Peyer's patch (tissue), 4 donors: ENCODE data around the gene LIX1. TPM values are rescaled to one million over a fixed set of nuclear protein-coding genes. Genes with fewer than 3 reads are reported as not detected.

Experiments used
- DNase-seq, 3 donors: peaks; one replicate each; pipeline ENCODE4 v3.0.0-alpha.2; 2017 to 2019
- H3K27ac ChIP-seq, 4 donors: fragments of 200-600 bp; sonication (generic); one replicate each; pipeline ENCODE4 v1.5.1; 2016 to 2019
- H3K27me3 ChIP-seq, 2 donors: fragments of 200-600 bp; sonication (generic); one replicate each; pipeline ENCODE4 v1.5.1; 2019
- H3K36me3 ChIP-seq, 3 donors: fragments of 200-600 bp; sonication (generic); one replicate each; pipeline ENCODE4 v1.5.1; 2016 to 2019
- H3K4me1 ChIP-seq, 4 donors: fragments of 200-600 bp; sonication (generic); one replicate each; pipeline ENCODE4 v1.5.1; 2016 to 2019
- H3K4me3 ChIP-seq, 4 donors: fragments of 200-600 bp; sonication (generic); 1 replicate in 3 of 4; 2 replicates in 1 of 4; pipeline ENCODE4 v1.5.1; 2016 to 2019; ENCODE audit warnings: mild to moderate bottlenecking in 1 of 4
- H3K9me3 ChIP-seq, 4 donors: fragments of 200-600 bp; sonication (generic); one replicate each; pipeline ENCODE4 v1.5.1; 2016 to 2019; ENCODE audit warnings: mild to moderate bottlenecking in 1 of 4
- CTCF ChIP-seq, 6 experiments: fragments of 450-650 bp in 4 of 6; fragments of 200-600 bp in 2 of 6; sonication (generic) in 1 of 6; IDR thresholded peaks; one replicate each; pipeline ENCODE4 v1.5.1; 2017 to 2019; ENCODE audit warnings: antibody characterized with exemption in 6 of 6, mild to moderate bottlenecking in 3 of 6, moderate library complexity in 1 of 6
- POLR2A ChIP-seq, 2 donors: fragments of 450-650 bp; IDR thresholded peaks; one replicate each; pipeline ENCODE4 v1.5.1; 2017; ENCODE audit warnings: antibody characterized with exemption in 2 of 2, mild to moderate bottlenecking in 2 of 2, moderate library complexity in 2 of 2
- total RNA-seq, 4 donors: library from RNA; depleted of rRNA; stranded (reverse); fragments of >200 nt; gene quantifications; one replicate each; pipeline ENCODE4 v1.1.0, GENCODE V29; 2016

Gene LIX1
- total RNA-seq, 4 donors from 2014 or later, result 0.13 TPM; not detected in 3

- H3K4me1 ChIP-seq, result peaks cover 0 to 3% (median 0%) of the 10 kb centered on the region in 4 donors
- DNase-seq, result peak in 1 of 3 donors; percentile 69
- peak in 1 of 2 donors; percentile 21 for TF ChIP-seq POLR2A (IDR thresholded peaks at IDR 0.05)
- no peak for TF ChIP-seq CTCF (IDR thresholded peaks at IDR 0.05)
- peak overlapping the region in 2 of 4 donors; percentile 13 to 63 for H3K27ac ChIP-seq
- H3K4me3 ChIP-seq, result no peak overlapping the region
- H3K27me3 ChIP-seq, result no peaks in the 10 kb centered on the region
- peaks cover 0 to 52% (median 0%) of the 10 kb centered on the region in 3 donors for H3K36me3 ChIP-seq
- no peaks in the 10 kb centered on the region for H3K9me3 ChIP-seq
These were observed 23.3 kb upstream of the LIX1 start for GRCh38 chr5:97165726-97166125.

- Histone ChIP-seq H3K27ac (peak overlapping the region in 2 of 4 donors; percentile 44 to 63), H3K4me1 (peaks cover 0 to 3% (median 0%) of the 10 kb centered on the region in 4 donors), H3K36me3 (peaks cover 0 to 55% (median 0%) of the 10 kb centered on the region in 3 donors), H3K27me3 (no peaks in the 10 kb centered on the region), H3K4me3 (no peak overlapping the region), H3K9me3 (no peaks in the 10 kb centered on the region)
- TF ChIP-seq CTCF (IDR thresholded peaks at IDR 0.05) (no peak), POLR2A (IDR thresholded peaks at IDR 0.05) (no peak)
- no peak for DNase-seq
These were observed 22.4 kb upstream of the LIX1 start for GRCh38 chr5:97164846-97165245.

- no peak for TF ChIP-seq POLR2A (IDR thresholded peaks at IDR 0.05)
- TF ChIP-seq CTCF (IDR thresholded peaks at IDR 0.05), result no peak
- Histone ChIP-seq H3K4me1 (peaks cover 0 to 3% (median 0%) of the 10 kb centered on the region in 4 donors), H3K27me3 (no peaks in the 10 kb centered on the region), H3K4me3 (no peak overlapping the region), H3K36me3 (peaks cover 0 to 52% (median 0%) of the 10 kb centered on the region in 3 donors), H3K9me3 (no peaks in the 10 kb centered on the region), H3K27ac (no peak overlapping the region)
- DNase-seq, result no peak
These were observed 21.4 kb upstream of the LIX1 start for GRCh38 chr5:97163790-97164285.

- H3K27ac ChIP-seq, result no peak overlapping the region
- no peak overlapping the region for H3K4me3 ChIP-seq
- H3K9me3 ChIP-seq, result no peaks in the 10 kb centered on the region
- peaks cover 0 to 47% (median 0%) of the 10 kb centered on the region in 3 donors for H3K36me3 ChIP-seq
- no peak for DNase-seq
- TF ChIP-seq POLR2A (IDR thresholded peaks at IDR 0.05), result no peak
- peak; percentile 16 to 69 (median 54) for TF ChIP-seq CTCF (IDR thresholded peaks at IDR 0.05)
- H3K4me1 ChIP-seq, result peaks cover 0 to 3% (median 0%) of the 10 kb centered on the region in 4 donors
- H3K27me3 ChIP-seq, result no peaks in the 10 kb centered on the region
These were observed 21.0 kb upstream of the LIX1 start for GRCh38 chr5:97163360-97163764.

GRCh38 chr5:97162045-97162444 is 19.6 kb upstream of the LIX1 start:
- no peak overlapping the region for H3K27ac ChIP-seq
- H3K27me3 ChIP-seq, result no peaks in the 10 kb centered on the region
- peaks cover 0 to 34% (median 0%) of the 10 kb centered on the region in 3 donors for H3K36me3 ChIP-seq
- H3K4me1 ChIP-seq, result peaks cover 0 to 3% (median 0%) of the 10 kb centered on the region in 4 donors
- TF ChIP-seq POLR2A (IDR thresholded peaks at IDR 0.05), result no peak
- TF ChIP-seq CTCF (IDR thresholded peaks at IDR 0.05), result peak; percentile 67 to 93 (median 92)
- H3K9me3 ChIP-seq, result no peaks in the 10 kb centered on the region
- H3K4me3 ChIP-seq, result no peak overlapping the region
- peak in 2 of 3 donors; percentile 42 to 86 for DNase-seq
